ENCODE data around the gene TSTD2. TPM values are rescaled to one million over a fixed set of nuclear protein-coding genes. Genes with fewer than 3 reads are reported as not detected.

TSTD2 gene
- polyA plus RNA-seq, 1 of the 3 experiments (the other 2 are of a cell fraction), result 11.5 TPM

DNA sequence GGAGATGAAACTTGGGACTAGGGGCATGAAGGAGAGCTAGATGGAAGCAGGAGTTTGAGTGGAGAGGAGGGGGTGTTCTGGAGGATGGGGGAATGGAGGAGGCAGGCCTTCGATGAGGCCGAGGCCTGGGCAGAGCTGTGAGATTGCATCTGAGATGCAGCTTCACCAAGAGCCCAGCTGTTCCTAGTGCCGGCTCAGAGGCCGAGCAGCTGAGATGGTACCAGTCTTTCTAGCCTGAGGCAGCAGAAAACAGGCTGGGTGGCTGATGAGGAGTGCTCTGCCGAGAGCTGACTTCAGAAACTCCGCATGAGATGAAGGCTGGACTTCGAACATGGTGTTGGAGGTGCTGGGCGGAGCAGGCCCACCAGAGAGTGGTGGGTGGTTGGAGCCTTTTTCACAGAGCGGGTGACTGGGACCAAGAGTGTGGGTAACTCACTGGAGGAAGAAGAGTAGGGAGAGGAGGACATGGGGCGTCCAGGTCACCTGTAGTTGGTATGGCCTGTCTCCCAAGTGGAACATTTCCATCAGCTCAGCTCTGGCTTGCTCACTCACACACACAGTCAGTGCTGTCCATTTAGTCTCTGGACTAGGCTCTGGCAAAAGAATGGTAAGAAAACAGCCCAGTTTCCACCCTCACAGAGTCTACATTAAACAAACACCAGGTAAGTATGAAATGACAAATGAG is 77.0 kb downstream of the TSTD2 start:
- H3K4me2 ChIP-seq, result no peak overlapping the region
- WGBS (ENCODE audit: low lambda C conversion rate), result 63% methylated on average over 10 of the region's 10 CpGs
- CTCF ChIA-PET, result interaction anchor here (1.1 to 2.4 kb wide), 3 partner anchors 43 to 144 kb away, joined by 3 to 9 read pairs (median 3); partner anchors contain the start of gene TDRD7

DNA sequence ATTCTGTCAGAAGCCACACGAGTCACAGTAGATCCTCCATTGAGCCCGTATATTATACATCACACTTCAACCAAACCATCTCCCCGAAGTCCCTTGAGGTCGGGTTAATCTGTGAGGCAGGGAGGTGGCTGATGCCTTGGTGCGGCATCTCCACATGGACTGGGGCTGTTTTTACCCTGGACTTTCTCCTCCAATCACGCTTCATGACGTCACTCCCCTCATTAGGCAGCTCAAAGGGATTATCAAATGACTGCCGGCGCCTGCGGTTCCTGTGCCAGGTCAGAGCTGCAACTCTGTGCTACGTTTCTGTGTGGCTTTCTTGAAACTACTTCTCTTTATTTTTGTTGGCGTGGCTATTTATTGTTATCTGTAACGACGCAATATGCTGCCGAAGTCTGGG is 78.0 kb downstream of the TSTD2 start:
- H3K79me2 ChIP-seq (ENCODE audit: insufficient read depth), result no peaks in the 10 kb centered on the region
- no peak overlapping the region for H2AFZ ChIP-seq (ENCODE audit: low read depth)
- H3K27me3 ChIP-seq (ENCODE audit: insufficient read depth), result 0 out of 2 replicates have a peak, but pooled peaks cover 16% of the 10 kb centered on the region
- H3K4me1 ChIP-seq (ENCODE audit: control insufficient read depth in 1 of 2, insufficient read depth in 2 of 2, low read depth in 1 of 2, low read length in 1 of 2), result peaks cover 0 to 60% of the 10 kb centered on the region in 2 experiments; a peak in 2 of 4 replicates
- no peaks in the 10 kb centered on the region for H3F3A ChIP-seq (replicated peaks; ENCODE audit: insufficient read depth)
- H3K27ac ChIP-seq (ENCODE audit: low read depth in 2 of 2, low read length in 1 of 2), result peak overlapping the region in 1 of 2 experiments; percentile 93; a peak in 2 of 4 replicates
- H3K9me2 ChIP-seq, result no peaks in the 10 kb centered on the region
- ChIA-PET POLR2A (interaction anchor here (1.0 kb wide), 1 partner anchor 74 kb away, joined by 4 read pairs; no protein-coding TSS in a partner anchor), CTCF (interaction anchor here (1.0 to 2.4 kb wide), 3 partner anchors 44 to 143 kb away, joined by 3 to 9 read pairs (median 4); partner anchors contain the start of genes TDRD7 and TMOD1)
- peaks cover 0 to 7% of the 10 kb centered on the region in 2 experiments for H3K36me3 ChIP-seq (replicated peaks in 1 of 2; ENCODE audit: control insufficient read depth in 1 of 2, insufficient read depth in 2 of 2, low read length in 1 of 2)
- no peak overlapping the region for H3K4me3 ChIP-seq (ENCODE audit: low read depth in 2 of 2, low read length in 1 of 2)
- WGBS (ENCODE audit: low lambda C conversion rate), result 76% methylated on average over 15 of the region's 15 CpGs
- no peak overlapping the region for H3K9ac ChIP-seq
- no peaks in the 10 kb centered on the region for H3K9me3 ChIP-seq
- DNase-seq, result no peak
- H3K4me2 ChIP-seq, result no peak overlapping the region
- no peaks in the 10 kb centered on the region for H4K20me1 ChIP-seq (ENCODE audit: insufficient read depth)
- TF ChIP-seq RFX5 (IDR thresholded peaks at IDR 0.05; ENCODE audit: low read length) (no peak), FOXM1 (IDR thresholded peaks at IDR 0.05; ENCODE audit: low read depth) (no peak), MXI1 (IDR thresholded peaks at IDR 0.05; ENCODE audit: low read depth, low read length) (no peak), CHD2 (IDR thresholded peaks at IDR 0.05; ENCODE audit: low read length, partially characterized antibody) (no peak), TEAD4 (IDR thresholded peaks at IDR 0.05; ENCODE audit: borderline replicate concordance, insufficient read depth) (no peak), NRF1 (IDR thresholded peaks at IDR 0.05; ENCODE audit: low read depth, low read length) (no peak), GATA2 (CRISPR knock-in tag; IDR thresholded peaks at IDR 0.05) (no peak), SMC3 (IDR thresholded peaks at IDR 0.05; ENCODE audit: low read depth, low read length) (no peak), SIN3A (IDR thresholded peaks at IDR 0.05; ENCODE audit: borderline replicate concordance, low read depth, low read length) (no peak)
- TF ChIP-seq, protein P1, sequence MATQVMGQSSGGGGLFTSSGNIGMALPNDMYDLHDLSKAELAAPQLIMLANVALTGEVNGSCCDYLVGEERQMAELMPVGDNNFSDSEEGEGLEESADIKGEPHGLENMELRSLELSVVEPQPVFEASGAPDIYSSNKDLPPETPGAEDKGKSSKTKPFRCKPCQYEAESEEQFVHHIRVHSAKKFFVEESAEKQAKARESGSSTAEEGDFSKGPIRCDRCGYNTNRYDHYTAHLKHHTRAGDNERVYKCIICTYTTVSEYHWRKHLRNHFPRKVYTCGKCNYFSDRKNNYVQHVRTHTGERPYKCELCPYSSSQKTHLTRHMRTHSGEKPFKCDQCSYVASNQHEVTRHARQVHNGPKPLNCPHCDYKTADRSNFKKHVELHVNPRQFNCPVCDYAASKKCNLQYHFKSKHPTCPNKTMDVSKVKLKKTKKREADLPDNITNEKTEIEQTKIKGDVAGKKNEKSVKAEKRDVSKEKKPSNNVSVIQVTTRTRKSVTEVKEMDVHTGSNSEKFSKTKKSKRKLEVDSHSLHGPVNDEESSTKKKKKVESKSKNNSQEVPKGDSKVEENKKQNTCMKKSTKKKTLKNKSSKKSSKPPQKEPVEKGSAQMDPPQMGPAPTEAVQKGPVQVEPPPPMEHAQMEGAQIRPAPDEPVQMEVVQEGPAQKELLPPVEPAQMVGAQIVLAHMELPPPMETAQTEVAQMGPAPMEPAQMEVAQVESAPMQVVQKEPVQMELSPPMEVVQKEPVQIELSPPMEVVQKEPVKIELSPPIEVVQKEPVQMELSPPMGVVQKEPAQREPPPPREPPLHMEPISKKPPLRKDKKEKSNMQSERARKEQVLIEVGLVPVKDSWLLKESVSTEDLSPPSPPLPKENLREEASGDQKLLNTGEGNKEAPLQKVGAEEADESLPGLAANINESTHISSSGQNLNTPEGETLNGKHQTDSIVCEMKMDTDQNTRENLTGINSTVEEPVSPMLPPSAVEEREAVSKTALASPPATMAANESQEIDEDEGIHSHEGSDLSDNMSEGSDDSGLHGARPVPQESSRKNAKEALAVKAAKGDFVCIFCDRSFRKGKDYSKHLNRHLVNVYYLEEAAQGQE (IDR thresholded peaks at IDR 0.05; ENCODE audit: low read depth, low read length), result no peak
- TF ChIP-seq, protein P2, sequence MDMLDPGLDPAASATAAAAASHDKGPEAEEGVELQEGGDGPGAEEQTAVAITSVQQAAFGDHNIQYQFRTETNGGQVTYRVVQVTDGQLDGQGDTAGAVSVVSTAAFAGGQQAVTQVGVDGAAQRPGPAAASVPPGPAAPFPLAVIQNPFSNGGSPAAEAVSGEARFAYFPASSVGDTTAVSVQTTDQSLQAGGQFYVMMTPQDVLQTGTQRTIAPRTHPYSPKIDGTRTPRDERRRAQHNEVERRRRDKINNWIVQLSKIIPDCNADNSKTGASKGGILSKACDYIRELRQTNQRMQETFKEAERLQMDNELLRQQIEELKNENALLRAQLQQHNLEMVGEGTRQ (IDR thresholded peaks at IDR 0.05; ENCODE audit: borderline replicate concordance, low read depth, low read length), result no peak
- TF ChIP-seq, protein P3, sequence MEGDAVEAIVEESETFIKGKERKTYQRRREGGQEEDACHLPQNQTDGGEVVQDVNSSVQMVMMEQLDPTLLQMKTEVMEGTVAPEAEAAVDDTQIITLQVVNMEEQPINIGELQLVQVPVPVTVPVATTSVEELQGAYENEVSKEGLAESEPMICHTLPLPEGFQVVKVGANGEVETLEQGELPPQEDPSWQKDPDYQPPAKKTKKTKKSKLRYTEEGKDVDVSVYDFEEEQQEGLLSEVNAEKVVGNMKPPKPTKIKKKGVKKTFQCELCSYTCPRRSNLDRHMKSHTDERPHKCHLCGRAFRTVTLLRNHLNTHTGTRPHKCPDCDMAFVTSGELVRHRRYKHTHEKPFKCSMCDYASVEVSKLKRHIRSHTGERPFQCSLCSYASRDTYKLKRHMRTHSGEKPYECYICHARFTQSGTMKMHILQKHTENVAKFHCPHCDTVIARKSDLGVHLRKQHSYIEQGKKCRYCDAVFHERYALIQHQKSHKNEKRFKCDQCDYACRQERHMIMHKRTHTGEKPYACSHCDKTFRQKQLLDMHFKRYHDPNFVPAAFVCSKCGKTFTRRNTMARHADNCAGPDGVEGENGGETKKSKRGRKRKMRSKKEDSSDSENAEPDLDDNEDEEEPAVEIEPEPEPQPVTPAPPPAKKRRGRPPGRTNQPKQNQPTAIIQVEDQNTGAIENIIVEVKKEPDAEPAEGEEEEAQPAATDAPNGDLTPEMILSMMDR (IDR thresholded peaks at IDR 0.05), result no peak

More for the DNA sequence above, 77.0 kb downstream of the TSTD2 start:
- 0 out of 2 replicates have a peak, but pooled peaks cover 16% of the 10 kb centered on the region for H3K27me3 ChIP-seq (ENCODE audit: insufficient read depth)
- H3K27ac ChIP-seq (ENCODE audit: low read depth in 2 of 2, low read length in 1 of 2), result peak overlapping the region in 1 of 2 experiments; percentile 93; a peak in 2 of 4 replicates
- TF ChIP-seq, protein P4, sequence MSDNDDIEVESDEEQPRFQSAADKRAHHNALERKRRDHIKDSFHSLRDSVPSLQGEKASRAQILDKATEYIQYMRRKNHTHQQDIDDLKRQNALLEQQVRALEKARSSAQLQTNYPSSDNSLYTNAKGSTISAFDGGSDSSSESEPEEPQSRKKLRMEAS (IDR thresholded peaks at IDR 0.05; ENCODE audit: low read depth), result no peak
- TF ChIP-seq GATA2 (CRISPR knock-in tag; IDR thresholded peaks at IDR 0.05), result peak; percentile 67
- TF ChIP-seq, protein P5, sequence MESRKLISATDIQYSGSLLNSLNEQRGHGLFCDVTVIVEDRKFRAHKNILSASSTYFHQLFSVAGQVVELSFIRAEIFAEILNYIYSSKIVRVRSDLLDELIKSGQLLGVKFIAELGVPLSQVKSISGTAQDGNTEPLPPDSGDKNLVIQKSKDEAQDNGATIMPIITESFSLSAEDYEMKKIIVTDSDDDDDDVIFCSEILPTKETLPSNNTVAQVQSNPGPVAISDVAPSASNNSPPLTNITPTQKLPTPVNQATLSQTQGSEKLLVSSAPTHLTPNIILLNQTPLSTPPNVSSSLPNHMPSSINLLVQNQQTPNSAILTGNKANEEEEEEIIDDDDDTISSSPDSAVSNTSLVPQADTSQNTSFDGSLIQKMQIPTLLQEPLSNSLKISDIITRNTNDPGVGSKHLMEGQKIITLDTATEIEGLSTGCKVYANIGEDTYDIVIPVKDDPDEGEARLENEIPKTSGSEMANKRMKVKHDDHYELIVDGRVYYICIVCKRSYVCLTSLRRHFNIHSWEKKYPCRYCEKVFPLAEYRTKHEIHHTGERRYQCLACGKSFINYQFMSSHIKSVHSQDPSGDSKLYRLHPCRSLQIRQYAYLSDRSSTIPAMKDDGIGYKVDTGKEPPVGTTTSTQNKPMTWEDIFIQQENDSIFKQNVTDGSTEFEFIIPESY (IDR thresholded peaks at IDR 0.05; ENCODE audit: borderline replicate concordance, low read depth), result no peak
- no peak for TF ChIP-seq TAF1 (IDR thresholded peaks at IDR 0.05; ENCODE audit: borderline replicate concordance, low read depth, low read length)
- TF ChIP-seq POLR2AphosphoS5 (IDR thresholded peaks at IDR 0.05; ENCODE audit: low read depth, low read length), result no peak
- peak; percentile 52 for DNase-seq
- H3K79me2 ChIP-seq (ENCODE audit: insufficient read depth), result no peaks in the 10 kb centered on the region
- POLR2A ChIA-PET, result interaction anchor here (0.8 to 2.9 kb wide), 3 partner anchors 12 to 75 kb away, joined by 3 to 11 read pairs (median 4); no protein-coding TSS in a partner anchor
- no peaks in the 10 kb centered on the region for H3K9me3 ChIP-seq
- H3K4me1 ChIP-seq (ENCODE audit: control insufficient read depth in 1 of 2, insufficient read depth in 2 of 2, low read depth in 1 of 2, low read length in 1 of 2), result peaks cover 0 to 69% of the 10 kb centered on the region in 2 experiments; a peak in 2 of 4 replicates
- no peak overlapping the region for H2AFZ ChIP-seq (ENCODE audit: low read depth)
- no peak overlapping the region for H3K4me3 ChIP-seq (ENCODE audit: low read depth in 2 of 2, low read length in 1 of 2)
- H3K36me3 ChIP-seq (replicated peaks in 1 of 2; ENCODE audit: control insufficient read depth in 1 of 2, insufficient read depth in 2 of 2, low read length in 1 of 2), result peaks cover 0 to 7% of the 10 kb centered on the region in 2 experiments
- no peaks in the 10 kb centered on the region for H4K20me1 ChIP-seq (ENCODE audit: insufficient read depth)
- no peaks in the 10 kb centered on the region for H3K9me2 ChIP-seq
- no peak overlapping the region for H3K9ac ChIP-seq
- no peaks in the 10 kb centered on the region for H3F3A ChIP-seq (replicated peaks; ENCODE audit: insufficient read depth)

Data from SK-N-SH (cell line).